GM19035 (cell line): ENCODE measurements around the gene VIM.

Source experiments
- ATAC-seq: cut with Tn5 transposase; IDR thresholded peaks from one replicate; pipeline ENCODE4 v1.9.1; 2021; ENCODE audit not compliant: unreplicated experiment

VIM gene

GRCh38 chr10:17228091-17229015 lies at the start of gene VIM:
Gene VIM, plus strand, starts transcription at chr10:17228241. Its CDS starts 1,182 bp downstream, at chr10:17229423.
- ATAC-seq: peak; percentile 32

DNA sequence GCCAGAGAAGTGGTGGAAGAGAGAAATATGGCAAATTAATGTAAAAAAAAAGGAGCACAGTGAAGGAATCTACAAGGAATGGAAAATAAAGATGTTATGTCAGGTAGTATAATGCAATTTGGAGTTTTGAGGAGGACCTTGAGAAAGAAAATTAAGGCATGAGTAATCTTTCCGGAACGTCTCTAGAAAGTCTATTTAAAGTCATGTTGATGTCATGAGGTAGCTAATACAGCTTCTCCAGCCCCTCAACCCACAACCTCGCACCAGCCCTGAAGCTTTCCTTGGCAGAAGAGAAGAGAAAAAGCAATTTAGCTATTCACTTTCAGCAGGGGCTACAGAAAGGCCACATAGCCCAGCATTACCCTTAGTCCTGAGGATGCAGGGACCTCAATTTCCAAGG lies 49.0 kb upstream of the VIM start:
- no peak for ATAC-seq

DNA sequence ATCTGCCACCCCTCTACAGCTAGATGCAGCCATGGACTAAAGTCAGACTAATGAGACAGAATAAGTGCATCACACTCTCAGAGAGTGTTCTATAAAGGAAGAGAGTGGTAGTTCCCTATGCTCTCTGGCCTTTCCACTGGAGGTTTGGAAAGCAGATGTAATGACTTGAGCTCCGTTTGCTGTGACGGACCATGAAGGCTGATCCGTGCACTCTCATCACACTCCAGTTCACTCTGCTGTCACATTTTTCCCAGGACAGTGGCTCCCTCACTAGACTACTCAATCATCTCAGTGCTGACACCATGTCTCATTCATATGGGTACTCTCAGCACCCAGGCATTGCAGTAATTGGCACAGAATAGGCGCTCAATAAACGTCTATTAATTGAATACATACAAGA lies 46.9 kb upstream of the VIM start:
- ATAC-seq: no peak

DNA sequence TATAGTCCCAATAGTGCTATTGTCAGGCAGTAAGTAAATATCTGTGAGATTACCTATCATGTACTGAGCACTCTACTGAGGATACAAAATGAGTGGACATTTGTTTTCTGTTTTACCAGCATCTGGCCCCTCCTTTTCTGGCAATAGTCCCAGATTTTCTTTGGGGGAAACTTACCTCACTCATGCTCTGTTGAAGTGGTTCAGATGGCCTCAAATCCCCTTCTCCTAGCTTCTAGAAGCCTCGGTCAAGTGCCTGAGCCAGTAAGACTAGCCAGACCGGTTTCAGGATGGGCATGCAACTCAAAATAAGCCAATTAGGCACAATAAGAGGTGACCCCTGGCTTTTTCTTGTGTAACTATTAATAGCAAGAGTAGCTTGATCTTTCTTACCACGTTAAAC lies 46.3 kb upstream of the VIM start:
- ATAC-seq: no peak

DNA sequence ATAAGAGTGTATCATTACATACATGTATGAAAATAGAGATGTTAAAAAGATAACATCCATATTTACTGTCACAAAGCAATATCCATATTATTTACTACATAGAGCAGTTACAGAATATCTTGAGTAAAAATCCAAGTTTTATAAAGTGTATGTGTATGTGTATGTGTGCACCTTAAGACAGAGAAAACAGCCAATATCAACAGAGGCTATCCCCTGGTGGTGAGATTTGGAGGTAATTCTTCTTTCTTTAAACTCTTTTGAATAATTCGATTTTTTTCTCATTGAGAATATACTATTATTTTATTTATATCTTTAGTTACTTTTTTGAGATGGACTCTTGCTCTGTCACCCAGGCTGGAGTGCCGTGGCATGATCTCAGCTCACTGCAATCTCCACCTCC lies 44.9 kb upstream of the VIM start:
- no peak for ATAC-seq

- no peak for ATAC-seq
Measured at GRCh38 chr10:17185873-17186272, 42.2 kb upstream of the VIM start.

GRCh38 chr10:17188644-17189172 lies 39.3 kb upstream of the VIM start:
- no peak for ATAC-seq

DNA sequence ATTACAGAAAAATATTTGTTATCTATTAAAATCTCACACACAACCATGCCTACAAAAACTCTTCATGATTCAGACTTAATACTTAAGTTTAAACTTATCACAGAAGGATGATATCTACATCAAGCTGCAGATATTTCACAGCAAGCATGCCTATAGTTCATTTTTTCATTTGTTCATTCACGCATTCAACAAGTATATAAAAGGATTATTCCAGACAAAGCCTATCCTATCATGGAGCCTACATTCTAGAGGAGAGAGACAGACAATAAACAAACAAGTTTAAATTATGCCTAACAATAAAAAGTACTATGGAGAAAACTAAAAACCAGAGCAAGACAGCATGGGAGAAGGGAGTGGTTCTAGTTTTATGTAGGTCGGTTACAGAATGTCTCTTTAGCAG lies 37.4 kb upstream of the VIM start:
- no peak for ATAC-seq

DNA sequence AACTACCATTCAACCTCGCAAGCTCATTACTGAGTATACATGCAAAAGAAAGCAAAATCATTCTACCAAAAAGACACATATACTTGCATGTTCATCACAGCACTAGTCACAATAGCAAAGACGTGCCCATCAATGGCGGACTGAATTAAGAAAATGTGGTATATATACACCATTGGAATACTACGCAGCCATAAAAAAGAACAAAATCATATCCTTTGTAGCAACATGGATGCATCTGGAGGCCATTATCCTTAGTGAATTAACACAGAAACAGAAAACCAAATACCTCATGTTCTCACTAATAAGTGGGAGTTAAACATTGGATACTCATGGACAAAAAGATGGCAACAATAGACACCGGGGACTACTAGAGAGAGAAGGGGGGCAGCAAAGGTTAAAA lies 33.0 kb upstream of the VIM start:
- no peak for ATAC-seq

GRCh38 chr10:17196045-17196444 lies 32.0 kb upstream of the VIM start:
- no peak for ATAC-seq

- no peak for ATAC-seq
Measured at GRCh38 chr10:17196573-17196972, 31.5 kb upstream of the VIM start.

- no peak for ATAC-seq
Measured at GRCh38 chr10:17199351-17199804, 28.7 kb upstream of the VIM start.

GRCh38 chr10:17200001-17200911 lies 27.8 kb upstream of the VIM start:
- no peak for ATAC-seq

DNA sequence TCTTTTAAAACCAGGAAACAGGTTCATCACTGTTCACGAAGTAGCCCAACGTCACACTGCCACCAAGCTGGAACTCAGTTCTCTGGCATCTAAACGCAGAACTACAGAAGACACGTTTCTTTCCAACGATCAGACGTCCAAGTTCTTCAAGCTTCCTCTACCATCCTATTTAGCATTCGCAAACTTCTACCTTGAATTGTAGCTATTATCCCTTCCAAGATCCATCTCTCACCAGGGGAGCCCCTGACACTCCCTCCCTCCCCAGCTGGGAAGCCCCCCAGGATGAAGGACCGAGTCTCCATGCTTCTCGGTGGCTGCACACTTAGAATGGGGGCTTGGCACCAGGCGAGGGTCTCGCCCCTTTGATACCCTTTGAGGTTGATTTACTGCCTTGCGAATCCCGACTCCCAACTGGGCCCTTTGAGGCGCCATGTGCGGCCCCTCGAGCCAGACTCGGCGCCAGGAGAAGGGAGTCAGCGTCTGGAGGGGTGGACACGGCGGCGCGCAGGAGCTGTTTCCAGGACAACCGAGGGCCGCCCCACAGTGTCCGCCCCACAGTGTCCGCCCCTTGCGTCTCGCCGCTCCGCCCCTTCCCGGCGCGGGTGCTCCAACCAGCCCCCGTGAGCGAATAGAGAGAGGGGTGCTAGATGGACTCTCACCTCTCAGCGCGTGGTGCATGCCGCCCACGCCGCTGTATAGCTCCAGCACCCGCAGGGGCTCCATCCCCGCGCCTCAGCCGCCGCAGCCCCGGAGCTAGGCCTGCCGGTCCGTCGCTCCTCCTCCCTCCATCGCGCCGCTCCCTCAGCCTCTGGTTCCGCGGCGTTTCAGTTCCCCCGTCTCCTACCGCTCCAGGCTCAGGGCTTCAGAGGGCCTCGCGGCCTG lies 26.9 kb upstream of the VIM start, which contains the start of gene TRDMT1:
Gene TRDMT1, minus strand, starts transcription at position 761 of the 882 bp plus-strand sequence. Its CDS starts 38 bp downstream, at position 723.
- ATAC-seq: peak; percentile 97

DNA sequence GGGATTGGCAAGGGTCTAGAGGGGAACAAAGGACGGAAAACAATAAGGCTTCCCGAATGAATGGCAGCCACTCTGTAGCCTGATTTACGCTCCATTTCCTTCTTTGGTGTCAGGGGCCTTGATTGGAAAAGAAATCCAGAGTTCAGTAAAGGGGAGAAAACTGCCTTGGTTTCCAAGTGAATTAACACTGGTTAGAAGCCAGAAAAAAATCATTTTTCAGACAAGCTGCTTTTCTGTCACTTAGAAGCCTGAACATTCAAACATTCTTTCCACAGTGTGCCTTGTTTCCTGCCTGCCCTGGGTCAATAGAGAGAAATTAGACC lies 26.3 kb upstream of the VIM start:
- ATAC-seq: no peak

- ATAC-seq: no peak
Measured at GRCh38 chr10:17202506-17202905, 25.5 kb upstream of the VIM start.

GRCh38 chr10:17202999-17203398 lies 25.0 kb upstream of the VIM start:
- no peak for ATAC-seq

- ATAC-seq: no peak
Measured at GRCh38 chr10:17203416-17203815, 24.6 kb upstream of the VIM start.

DNA sequence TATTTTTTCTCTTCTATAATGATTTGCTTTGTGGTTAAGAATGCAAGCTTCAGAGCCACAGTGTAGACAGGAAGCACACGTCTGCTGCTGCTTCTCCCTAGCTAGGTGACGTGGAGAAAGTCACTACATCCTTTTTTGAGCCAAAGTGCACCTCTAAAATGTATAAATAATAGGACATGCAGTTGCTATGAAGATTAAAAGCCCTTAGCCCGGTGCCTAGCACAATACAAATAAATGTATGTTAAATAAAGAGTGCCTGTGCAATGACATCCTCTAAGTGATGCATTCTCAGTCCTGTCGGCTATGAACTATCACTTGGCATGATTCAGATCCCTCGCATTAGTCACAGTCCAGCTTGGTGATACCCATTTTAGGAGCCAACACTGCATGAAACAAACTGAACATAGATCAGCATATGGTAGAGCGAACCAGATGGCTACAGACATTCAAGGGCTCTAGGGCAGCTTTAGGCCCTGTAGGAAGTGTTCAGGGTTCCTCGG lies 21.8 kb upstream of the VIM start:
- peak; percentile 38 for ATAC-seq

DNA sequence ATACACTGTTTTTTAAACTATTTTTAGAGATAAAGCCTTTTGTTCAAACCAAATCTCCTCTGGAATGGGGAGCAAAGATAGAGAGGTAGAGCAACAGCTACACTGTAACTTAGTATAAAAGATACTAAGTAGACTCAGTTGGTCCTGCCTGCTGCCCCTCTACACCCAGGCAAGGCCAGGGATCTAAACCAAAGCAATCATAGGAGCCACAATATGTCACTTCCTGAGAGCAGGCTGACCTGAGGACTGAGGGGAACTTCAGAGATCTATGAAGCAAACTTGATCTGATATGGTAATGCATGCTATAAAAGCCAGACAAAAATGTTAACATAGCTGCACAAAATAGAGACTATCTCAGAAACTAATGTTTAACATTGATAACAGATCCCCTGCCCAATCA lies 19.6 kb upstream of the VIM start:
- no peak for ATAC-seq
